Measurements from ENCODE around the gene ZNF117. TPM values are rescaled to one million over a fixed set of nuclear protein-coding genes. Genes with fewer than 3 reads are reported as not detected.
A peak's percentile ranks its signal among the peaks of the same experiment; 100 is the strongest.

ZNF117 gene
- total RNA-seq, 1 experiment from 2014 or later, result 7.0 TPM

DNA sequence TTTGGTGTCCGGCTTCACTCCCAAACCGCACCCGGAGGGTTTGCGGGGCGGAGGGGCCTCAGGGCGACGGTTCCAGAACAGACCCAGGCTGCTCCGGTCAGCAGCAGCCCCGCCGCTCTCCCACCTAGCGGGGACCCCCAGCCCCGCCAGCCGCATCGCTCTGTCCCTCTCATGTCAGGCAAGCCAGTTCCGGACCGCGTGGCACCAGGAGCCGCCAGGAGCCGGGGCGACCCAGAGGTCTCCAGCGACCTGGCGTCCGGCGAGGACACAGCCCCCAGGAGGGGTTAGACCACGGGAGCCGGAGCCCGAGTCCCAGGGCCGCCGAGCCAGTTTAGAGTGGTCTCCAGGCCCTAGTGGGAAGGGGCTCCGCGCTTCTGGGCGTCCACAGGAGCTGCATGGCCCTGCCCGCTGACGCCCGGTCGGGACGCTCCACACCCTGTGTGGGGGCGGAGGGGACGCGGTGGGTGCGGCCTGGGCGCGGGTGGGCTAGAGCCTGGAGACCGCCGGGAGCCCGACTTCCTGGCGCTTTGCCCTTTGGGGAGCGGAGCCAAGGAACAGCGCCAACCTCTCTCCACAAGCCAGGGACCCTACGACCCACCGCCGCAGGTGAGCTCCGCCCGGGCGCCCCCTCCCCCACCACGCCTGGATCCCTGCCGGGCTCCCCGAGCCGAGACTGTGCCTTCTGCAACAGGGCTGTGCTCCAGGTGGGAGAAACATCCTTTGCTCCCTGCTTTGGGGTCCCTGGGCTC lies 43.4 kb downstream of the ZNF117 start (continued):
- TF ChIP-seq, protein P1, sequence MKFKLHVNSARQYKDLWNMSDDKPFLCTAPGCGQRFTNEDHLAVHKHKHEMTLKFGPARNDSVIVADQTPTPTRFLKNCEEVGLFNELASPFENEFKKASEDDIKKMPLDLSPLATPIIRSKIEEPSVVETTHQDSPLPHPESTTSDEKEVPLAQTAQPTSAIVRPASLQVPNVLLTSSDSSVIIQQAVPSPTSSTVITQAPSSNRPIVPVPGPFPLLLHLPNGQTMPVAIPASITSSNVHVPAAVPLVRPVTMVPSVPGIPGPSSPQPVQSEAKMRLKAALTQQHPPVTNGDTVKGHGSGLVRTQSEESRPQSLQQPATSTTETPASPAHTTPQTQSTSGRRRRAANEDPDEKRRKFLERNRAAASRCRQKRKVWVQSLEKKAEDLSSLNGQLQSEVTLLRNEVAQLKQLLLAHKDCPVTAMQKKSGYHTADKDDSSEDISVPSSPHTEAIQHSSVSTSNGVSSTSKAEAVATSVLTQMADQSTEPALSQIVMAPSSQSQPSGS (CRISPR knock-in tag; IDR thresholded peaks at IDR 0.05; ENCODE audit: borderline replicate concordance, low read depth), result no peak

DNA sequence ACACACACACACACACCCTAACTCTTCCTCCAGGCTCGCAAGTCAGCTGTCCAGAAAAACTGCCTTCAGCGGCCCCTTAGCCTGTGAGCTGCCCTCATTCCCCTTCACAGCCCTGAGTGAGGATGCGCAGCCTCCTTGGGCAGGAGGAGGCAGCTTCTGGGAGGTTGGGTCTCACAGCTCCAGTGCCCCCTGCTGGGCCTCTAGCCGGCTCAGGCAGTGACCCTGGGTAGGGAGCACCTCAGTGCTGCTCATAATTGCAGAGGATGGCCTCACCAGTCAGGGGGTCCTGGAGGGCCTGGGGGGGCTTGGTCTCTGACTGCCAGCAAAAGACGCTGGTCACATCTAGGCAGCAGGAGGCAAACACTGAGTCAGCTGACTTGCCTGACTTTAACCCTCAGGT lies 44.1 kb downstream of the ZNF117 start:
- CTCF ChIA-PET, result interaction anchor here (0.6 to 3.7 kb wide), 5 partner anchors 54 to 531 kb away, joined by 3 to 20 read pairs (median 4); no protein-coding TSS in a partner anchor

More for the DNA sequence above, 44.1 kb downstream of the ZNF117 start:
- POLR2A ChIA-PET, result interaction anchor here (0.7 kb wide), 1 partner anchor 60 kb away, joined by 3 read pairs; the partner anchor contains the start of gene ERV3-1
- 0 out of 2 replicates have a peak, but pooled peaks cover 2% of the 10 kb centered on the region for H3K36me3 Mint-ChIP-seq
- TF ChIP-seq GABPB1 (CRISPR knock-in tag; IDR thresholded peaks at IDR 0.05) (peak; percentile 37; the same call in 1 of the 2 replicates), FOXJ3 (CRISPR knock-in tag; IDR thresholded peaks at IDR 0.05; ENCODE audit: borderline replicate concordance) (no peak), ZNF263 (CRISPR knock-in tag; IDR thresholded peaks at IDR 0.05; ENCODE audit: low read depth) (peak; percentile 81), NFATC4 (CRISPR knock-in tag; IDR thresholded peaks at IDR 0.05) (no peak), ATF1 (CRISPR knock-in tag; IDR thresholded peaks at IDR 0.05) (no peak)
- TF ChIP-seq, protein P2, sequence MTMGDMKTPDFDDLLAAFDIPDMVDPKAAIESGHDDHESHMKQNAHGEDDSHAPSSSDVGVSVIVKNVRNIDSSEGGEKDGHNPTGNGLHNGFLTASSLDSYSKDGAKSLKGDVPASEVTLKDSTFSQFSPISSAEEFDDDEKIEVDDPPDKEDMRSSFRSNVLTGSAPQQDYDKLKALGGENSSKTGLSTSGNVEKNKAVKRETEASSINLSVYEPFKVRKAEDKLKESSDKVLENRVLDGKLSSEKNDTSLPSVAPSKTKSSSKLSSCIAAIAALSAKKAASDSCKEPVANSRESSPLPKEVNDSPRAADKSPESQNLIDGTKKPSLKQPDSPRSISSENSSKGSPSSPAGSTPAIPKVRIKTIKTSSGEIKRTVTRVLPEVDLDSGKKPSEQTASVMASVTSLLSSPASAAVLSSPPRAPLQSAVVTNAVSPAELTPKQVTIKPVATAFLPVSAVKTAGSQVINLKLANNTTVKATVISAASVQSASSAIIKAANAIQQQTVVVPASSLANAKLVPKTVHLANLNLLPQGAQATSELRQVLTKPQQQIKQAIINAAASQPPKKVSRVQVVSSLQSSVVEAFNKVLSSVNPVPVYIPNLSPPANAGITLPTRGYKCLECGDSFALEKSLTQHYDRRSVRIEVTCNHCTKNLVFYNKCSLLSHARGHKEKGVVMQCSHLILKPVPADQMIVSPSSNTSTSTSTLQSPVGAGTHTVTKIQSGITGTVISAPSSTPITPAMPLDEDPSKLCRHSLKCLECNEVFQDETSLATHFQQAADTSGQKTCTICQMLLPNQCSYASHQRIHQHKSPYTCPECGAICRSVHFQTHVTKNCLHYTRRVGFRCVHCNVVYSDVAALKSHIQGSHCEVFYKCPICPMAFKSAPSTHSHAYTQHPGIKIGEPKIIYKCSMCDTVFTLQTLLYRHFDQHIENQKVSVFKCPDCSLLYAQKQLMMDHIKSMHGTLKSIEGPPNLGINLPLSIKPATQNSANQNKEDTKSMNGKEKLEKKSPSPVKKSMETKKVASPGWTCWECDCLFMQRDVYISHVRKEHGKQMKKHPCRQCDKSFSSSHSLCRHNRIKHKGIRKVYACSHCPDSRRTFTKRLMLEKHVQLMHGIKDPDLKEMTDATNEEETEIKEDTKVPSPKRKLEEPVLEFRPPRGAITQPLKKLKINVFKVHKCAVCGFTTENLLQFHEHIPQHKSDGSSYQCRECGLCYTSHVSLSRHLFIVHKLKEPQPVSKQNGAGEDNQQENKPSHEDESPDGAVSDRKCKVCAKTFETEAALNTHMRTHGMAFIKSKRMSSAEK (CRISPR knock-in tag; IDR thresholded peaks at IDR 0.05; ENCODE audit: borderline replicate concordance), result no peak
- TF ChIP-seq, protein P3, sequence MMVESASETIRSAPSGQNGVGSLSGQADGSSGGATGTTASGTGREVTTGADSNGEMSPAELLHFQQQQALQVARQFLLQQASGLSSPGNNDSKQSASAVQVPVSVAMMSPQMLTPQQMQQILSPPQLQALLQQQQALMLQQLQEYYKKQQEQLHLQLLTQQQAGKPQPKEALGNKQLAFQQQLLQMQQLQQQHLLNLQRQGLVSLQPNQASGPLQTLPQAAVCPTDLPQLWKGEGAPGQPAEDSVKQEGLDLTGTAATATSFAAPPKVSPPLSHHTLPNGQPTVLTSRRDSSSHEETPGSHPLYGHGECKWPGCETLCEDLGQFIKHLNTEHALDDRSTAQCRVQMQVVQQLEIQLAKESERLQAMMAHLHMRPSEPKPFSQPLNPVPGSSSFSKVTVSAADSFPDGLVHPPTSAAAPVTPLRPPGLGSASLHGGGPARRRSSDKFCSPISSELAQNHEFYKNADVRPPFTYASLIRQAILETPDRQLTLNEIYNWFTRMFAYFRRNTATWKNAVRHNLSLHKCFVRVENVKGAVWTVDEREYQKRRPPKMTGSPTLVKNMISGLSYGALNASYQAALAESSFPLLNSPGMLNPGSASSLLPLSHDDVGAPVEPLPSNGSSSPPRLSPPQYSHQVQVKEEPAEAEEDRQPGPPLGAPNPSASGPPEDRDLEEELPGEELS (CRISPR knock-in tag; IDR thresholded peaks at IDR 0.05), result 0 out of 2 replicates have a peak, but pooled peaks have one; percentile 42
- TF ChIP-seq, protein P4, sequence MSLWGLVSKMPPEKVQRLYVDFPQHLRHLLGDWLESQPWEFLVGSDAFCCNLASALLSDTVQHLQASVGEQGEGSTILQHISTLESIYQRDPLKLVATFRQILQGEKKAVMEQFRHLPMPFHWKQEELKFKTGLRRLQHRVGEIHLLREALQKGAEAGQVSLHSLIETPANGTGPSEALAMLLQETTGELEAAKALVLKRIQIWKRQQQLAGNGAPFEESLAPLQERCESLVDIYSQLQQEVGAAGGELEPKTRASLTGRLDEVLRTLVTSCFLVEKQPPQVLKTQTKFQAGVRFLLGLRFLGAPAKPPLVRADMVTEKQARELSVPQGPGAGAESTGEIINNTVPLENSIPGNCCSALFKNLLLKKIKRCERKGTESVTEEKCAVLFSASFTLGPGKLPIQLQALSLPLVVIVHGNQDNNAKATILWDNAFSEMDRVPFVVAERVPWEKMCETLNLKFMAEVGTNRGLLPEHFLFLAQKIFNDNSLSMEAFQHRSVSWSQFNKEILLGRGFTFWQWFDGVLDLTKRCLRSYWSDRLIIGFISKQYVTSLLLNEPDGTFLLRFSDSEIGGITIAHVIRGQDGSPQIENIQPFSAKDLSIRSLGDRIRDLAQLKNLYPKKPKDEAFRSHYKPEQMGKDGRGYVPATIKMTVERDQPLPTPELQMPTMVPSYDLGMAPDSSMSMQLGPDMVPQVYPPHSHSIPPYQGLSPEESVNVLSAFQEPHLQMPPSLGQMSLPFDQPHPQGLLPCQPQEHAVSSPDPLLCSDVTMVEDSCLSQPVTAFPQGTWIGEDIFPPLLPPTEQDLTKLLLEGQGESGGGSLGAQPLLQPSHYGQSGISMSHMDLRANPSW (CRISPR knock-in tag; conservative IDR thresholded peaks at IDR 0.05; ENCODE audit: low read depth), result no peak
- peaks cover 19% of the 10 kb centered on the region for H3K27me3 Mint-ChIP-seq (ENCODE audit: low read depth)
- ATAC-seq (peak; percentile 53), DNase-seq (ENCODE audit: low spot score) (peak; percentile 46)
- no peak overlapping the region for H3K27ac Mint-ChIP-seq
- H3K9me3 Mint-ChIP-seq, result peaks cover 8% of the 10 kb centered on the region
- H3K4me3 Mint-ChIP-seq, result peak overlapping the region; percentile 68
- H3K4me1 Mint-ChIP-seq, result no peaks in the 10 kb centered on the region

Data from WTC11 (cell line).